ENCODE data around the gene DEPDC1B. TPM values are rescaled to one million over a fixed set of nuclear protein-coding genes. Genes with fewer than 3 reads are reported as not detected.
"Not testable (repeated sequence)": the region's sequence is repeated elsewhere in the genome, so short reads cannot be mapped to it uniquely, and the experiment has no call there.

Gene DEPDC1B
- total and polyA plus RNA-seq, 7 donors = 0.27 to 9.5 (median 1.2) TPM; not detected in 2

DNA sequence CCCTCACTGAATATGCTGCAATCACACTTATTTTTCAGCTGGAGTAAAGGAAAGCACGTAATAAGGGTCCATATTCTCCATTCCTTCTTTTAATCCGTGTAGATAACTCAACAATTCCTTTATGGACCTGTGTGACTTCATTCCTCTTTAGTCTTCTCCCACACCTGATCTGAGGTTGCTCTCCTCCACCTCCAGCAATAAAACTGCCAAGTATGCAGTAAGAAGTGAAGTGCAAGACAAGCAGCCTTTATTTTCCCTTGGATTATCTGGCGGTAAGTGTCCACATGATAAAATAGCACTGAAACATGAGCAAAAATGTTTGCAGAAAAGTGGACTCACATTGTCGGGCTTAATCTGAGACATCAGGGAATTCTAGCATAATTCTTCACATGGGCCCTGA lies 13.8 kb downstream of the DEPDC1B start:
- WGBS, 2 donors = 75 to 89% methylated on average over 4 of the region's 4 CpGs
- no peaks in the 10 kb centered on the region for H3K9me3 ChIP-seq
- no peaks in the 10 kb centered on the region for H3K27me3 ChIP-seq
- no peak overlapping the region for H3K4me3 ChIP-seq
- H3K27ac ChIP-seq = no peak overlapping the region
- intact Hi-C loops (cut with DNase I) = no loop called here
- DNase-seq = no peak
- no peaks in the 10 kb centered on the region for H3K36me3 ChIP-seq
- TF ChIP-seq POLR2A (IDR thresholded peaks at IDR 0.05) (no peak), POLR2AphosphoS5 (IDR thresholded peaks at IDR 0.05) (no peak), EP300 (IDR thresholded peaks at IDR 0.05) (no peak)
- TF ChIP-seq, protein P1, sequence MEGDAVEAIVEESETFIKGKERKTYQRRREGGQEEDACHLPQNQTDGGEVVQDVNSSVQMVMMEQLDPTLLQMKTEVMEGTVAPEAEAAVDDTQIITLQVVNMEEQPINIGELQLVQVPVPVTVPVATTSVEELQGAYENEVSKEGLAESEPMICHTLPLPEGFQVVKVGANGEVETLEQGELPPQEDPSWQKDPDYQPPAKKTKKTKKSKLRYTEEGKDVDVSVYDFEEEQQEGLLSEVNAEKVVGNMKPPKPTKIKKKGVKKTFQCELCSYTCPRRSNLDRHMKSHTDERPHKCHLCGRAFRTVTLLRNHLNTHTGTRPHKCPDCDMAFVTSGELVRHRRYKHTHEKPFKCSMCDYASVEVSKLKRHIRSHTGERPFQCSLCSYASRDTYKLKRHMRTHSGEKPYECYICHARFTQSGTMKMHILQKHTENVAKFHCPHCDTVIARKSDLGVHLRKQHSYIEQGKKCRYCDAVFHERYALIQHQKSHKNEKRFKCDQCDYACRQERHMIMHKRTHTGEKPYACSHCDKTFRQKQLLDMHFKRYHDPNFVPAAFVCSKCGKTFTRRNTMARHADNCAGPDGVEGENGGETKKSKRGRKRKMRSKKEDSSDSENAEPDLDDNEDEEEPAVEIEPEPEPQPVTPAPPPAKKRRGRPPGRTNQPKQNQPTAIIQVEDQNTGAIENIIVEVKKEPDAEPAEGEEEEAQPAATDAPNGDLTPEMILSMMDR (IDR thresholded peaks at IDR 0.05) = no peak
- no peaks in the 10 kb centered on the region for H3K4me1 ChIP-seq

DNA sequence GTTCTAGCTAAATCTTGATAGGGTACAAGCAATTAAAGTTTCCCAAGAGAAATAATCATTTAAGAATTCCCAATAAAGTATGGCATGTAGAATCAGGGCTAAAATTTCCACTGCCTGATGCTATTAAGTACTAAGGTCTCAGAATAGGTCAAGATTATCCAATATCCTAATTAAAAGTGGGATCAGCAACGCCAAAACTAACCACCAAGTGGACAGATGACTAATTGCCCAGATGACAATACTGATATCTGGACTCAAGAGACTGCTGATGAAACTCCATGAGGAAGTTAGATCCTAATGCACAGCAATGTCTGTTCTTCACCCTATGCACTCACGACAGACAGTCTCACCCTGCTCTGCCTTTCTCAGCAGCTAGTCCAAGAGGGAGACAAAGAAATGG lies 14.3 kb downstream of the DEPDC1B start:
- H3K4me3 ChIP-seq = no peak overlapping the region
- no peak overlapping the region for H3K27ac ChIP-seq
- no peaks in the 10 kb centered on the region for H3K36me3 ChIP-seq
- DNase-seq = no peak
- 75 to 78% methylated on average over 2 of the region's 2 CpGs for WGBS, 2 donors
- TF ChIP-seq, protein P1 (IDR thresholded peaks at IDR 0.05) = no peak
- TF ChIP-seq POLR2AphosphoS5 (IDR thresholded peaks at IDR 0.05) (no peak), POLR2A (IDR thresholded peaks at IDR 0.05) (no peak), EP300 (IDR thresholded peaks at IDR 0.05) (no peak)
- no peaks in the 10 kb centered on the region for H3K4me1 ChIP-seq
- intact Hi-C loops (cut with DNase I) = no loop called here
- no peaks in the 10 kb centered on the region for H3K9me3 ChIP-seq
- no peaks in the 10 kb centered on the region for H3K27me3 ChIP-seq

- Histone ChIP-seq H3K27ac (no peak overlapping the region), H3K4me1 (no peaks in the 10 kb centered on the region), H3K27me3 (no peaks in the 10 kb centered on the region), H3K4me3 (no peak overlapping the region), H3K36me3 (no peaks in the 10 kb centered on the region), H3K9me3 (no peaks in the 10 kb centered on the region)
- intact Hi-C loops (cut with DNase I) = no loop called here
- DNase-seq = no peak
- TF ChIP-seq, protein P1 (IDR thresholded peaks at IDR 0.05) = no peak
- TF ChIP-seq POLR2A (IDR thresholded peaks at IDR 0.05) (no peak), EP300 (IDR thresholded peaks at IDR 0.05) (no peak), POLR2AphosphoS5 (IDR thresholded peaks at IDR 0.05) (no peak)
- WGBS, 2 donors = 95 to 98% methylated on average over 6 of the region's 6 CpGs
Measured at GRCh38 chr5:60685028-60685427, 14.9 kb downstream of the DEPDC1B start.

DNA sequence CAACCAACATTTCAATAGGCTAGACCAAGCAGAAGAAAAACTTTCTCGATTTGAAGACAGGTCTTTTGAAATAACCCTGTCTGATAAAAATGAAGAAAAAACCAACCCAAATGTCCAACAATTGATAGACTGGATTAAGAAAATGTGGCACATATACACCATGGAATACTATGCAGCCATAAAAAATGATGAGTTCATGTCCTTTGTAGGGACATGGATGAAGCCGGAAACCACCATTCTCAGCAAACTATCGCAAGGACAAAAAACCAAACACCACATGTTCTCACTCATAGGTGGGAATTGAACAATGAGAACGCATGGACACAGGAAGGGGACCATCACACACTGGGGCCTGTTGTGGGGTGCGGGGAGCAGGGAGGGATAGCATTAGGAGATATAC lies 18.0 kb downstream of the DEPDC1B start:
- DNase-seq; H3K9me3 ChIP-seq; H3K4me1 ChIP-seq; intact Hi-C loops (cut with DNase I); H3K36me3 ChIP-seq; H3K4me3 ChIP-seq; H3K27me3 ChIP-seq; H3K27ac ChIP-seq: not testable (repeated sequence)
- 95 to 98% methylated on average over 5 of the region's 5 CpGs for WGBS, 2 donors

GRCh38 chr5:60679816-60680215 lies 20.1 kb downstream of the DEPDC1B start:
- no peaks in the 10 kb centered on the region for H3K9me3 ChIP-seq

More at GRCh38 chr5:60679816-60680215, 20.1 kb downstream of the DEPDC1B start:
- no peaks in the 10 kb centered on the region for H3K27me3 ChIP-seq
- H3K4me1 ChIP-seq = no peaks in the 10 kb centered on the region
- no peak for DNase-seq
- H3K36me3 ChIP-seq = no peaks in the 10 kb centered on the region
- no peak overlapping the region for H3K4me3 ChIP-seq
- TF ChIP-seq EP300 (IDR thresholded peaks at IDR 0.05) (no peak), POLR2AphosphoS5 (IDR thresholded peaks at IDR 0.05) (no peak), POLR2A (IDR thresholded peaks at IDR 0.05) (no peak)
- TF ChIP-seq, protein P1 (IDR thresholded peaks at IDR 0.05) = no peak
- intact Hi-C loops (cut with DNase I) = loop anchor here (5.0 kb wide), 1 partner anchor 1252 kb away; no protein-coding TSS in a partner anchor
- WGBS, 2 donors = 84 to 85% methylated on average over 2 of the region's 2 CpGs
- no peak overlapping the region for H3K27ac ChIP-seq
